H1 (cell line): ENCODE results near the gene ITPKB. TPM values are rescaled to one million over a fixed set of nuclear protein-coding genes. Genes with fewer than 3 reads are reported as not detected.

Source experiments
- HDAC2 ChIP-seq, 2 experiments: fragments of 300-600 bp in 1 of 2; sonication (generic) in 1 of 2; IDR thresholded peaks; 2 replicates each; pipeline ENCODE4 v1.6.1; 2011 to 2012; ENCODE audit warnings: low read depth in 2 of 2, low read length in 2 of 2, mild to moderate bottlenecking in 2 of 2, moderate library complexity in 2 of 2, borderline replicate concordance in 1 of 2, inconsistent platforms in 1 of 2
- RAD21 ChIP-seq, 2 experiments: IDR thresholded peaks in 1 of 2; conservative IDR thresholded peaks in 1 of 2; 2 replicates each; pipeline ENCODE4 v1.6.1; 2011; ENCODE audit warnings: low read depth in 2 of 2, low read length in 2 of 2, improper control_type of control experiment in 1 of 2, inconsistent platforms in 1 of 2, mild to moderate bottlenecking in 1 of 2, moderate library complexity in 1 of 2
- SAP30 ChIP-seq: fragments of 300-600 bp; sonication (generic); IDR thresholded peaks from 2 replicates; pipeline ENCODE4 v1.7.1; 2012; ENCODE audit warnings: low read length, moderate library complexity, mild to moderate bottlenecking, inconsistent platforms; ENCODE audit not compliant: insufficient read depth, insufficient replicate concordance
- SUZ12 ChIP-seq: fragments of 200-600 bp; sonication (generic); IDR thresholded peaks from 2 replicates; pipeline ENCODE4 v1.6.1; 2012; ENCODE audit warnings: mild to moderate bottlenecking, inconsistent platforms, low read length, moderate library complexity, mixed read lengths
- ZNF274 ChIP-seq: IDR thresholded peaks from 2 replicates; pipeline ENCODE4 v1.7.0; 2012; ENCODE audit warnings: low read length, borderline replicate concordance; ENCODE audit errors: extremely low read depth
- polyA plus RNA-seq, 7 experiments: library from polyadenylated mRNA; depleted of rRNA in 3 of 7; stranded (reverse) in 5 of 7; unstranded in 2 of 7; fragments of >200 nt in 5 of 7; fragments of 200-250 nt in 2 of 7; gene quantifications; 1 replicate in 5 of 7; 2 replicates in 1 of 7; 4 replicates in 1 of 7; pipeline versions ENCODE4 v1.2.1 to v1.2.3, GENCODE V29; 2011 to 2013; ENCODE audit warnings: missing spikeins in 2 of 7, mixed read lengths in 2 of 7
- total RNA-seq: library from RNA; stranded (reverse); fragmentation: NEBNext Ultra II Directional; extraction: Animal tissue kit (Norgen Biotek cat#: 25700); gene quantifications from 2 replicates; pipeline ENCODE4 v1.2.1, GENCODE V29; 2021

Gene ITPKB
- total and polyA plus RNA-seq, 2 of the 8 experiments (the other 6 are each of a cell fraction or from before 2014, with no cell fraction given), result 1.7 to 4.8 TPM

DNA sequence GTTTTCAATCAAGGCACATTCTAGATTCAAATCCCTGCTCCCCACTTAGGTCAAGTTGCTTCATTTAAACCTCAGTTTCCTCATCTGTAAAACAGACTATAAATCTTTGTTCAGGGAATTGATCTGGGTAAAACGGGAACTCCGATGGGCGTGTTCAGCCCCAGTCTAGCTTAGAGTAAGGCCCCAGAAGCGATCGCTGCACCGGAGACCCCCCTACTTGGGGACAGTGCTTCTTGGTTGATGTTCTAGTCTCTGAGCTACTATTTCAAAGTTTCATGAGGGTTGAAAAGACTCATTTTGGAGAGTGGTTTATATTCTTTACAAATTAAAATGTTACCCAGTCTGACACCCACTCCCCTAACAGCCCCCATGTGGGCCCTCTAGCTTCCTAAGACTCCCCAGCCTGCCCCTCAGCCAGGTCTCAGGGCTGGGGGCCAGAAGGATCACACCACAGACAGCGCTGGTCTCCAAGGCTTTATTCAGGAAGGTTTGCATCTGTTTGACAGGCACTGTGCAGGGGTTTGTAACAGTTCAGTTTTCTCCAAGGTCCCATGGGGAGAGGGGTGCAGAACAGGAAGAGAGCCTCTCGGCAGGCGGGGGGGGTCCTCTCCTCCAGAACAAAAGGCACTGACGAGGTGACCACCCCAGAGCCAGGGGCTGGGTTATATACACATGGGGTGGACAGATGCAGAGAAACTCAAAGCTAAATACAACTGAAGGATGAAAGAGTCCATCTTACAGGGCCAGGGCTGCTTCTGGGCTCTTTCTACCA, 107.7 kb downstream of the ITPKB start (continued):
- TF ChIP-seq HDAC2 (IDR thresholded peaks at IDR 0.05; ENCODE audit: borderline replicate concordance in 1 of 2, low read depth in 2 of 2, low read length in 2 of 2) (no peak), RAD21 (IDR thresholded peaks at IDR 0.05 in 1 of 2, conservative IDR thresholded peaks at IDR 0.05 in 1 of 2; ENCODE audit: low read depth in 2 of 2, low read length in 2 of 2) (no peak), ZNF274 (no peak), SAP30 (no peak), SUZ12 (no peak)
